Subcutaneous adipose tissue (tissue), 4 donors: Measurements from ENCODE around the gene TCIRG1. TPM values are rescaled to one million over a fixed set of nuclear protein-coding genes. Genes with fewer than 3 reads are reported as not detected.

Experiments
- CTCF ChIP-seq: fragments of 450-650 bp; IDR thresholded peaks from one replicate; pipeline ENCODE4 v1.5.1; 2016; ENCODE audit warnings: low read depth, mild to moderate bottlenecking, control low read depth, antibody characterized with exemption, moderate library complexity
- total RNA-seq, 4 donors: library from RNA; depleted of rRNA; stranded (reverse); fragments of >200 nt; gene quantifications; one replicate each; pipeline ENCODE4 v1.1.0, GENCODE V29; 2016

TCIRG1 gene
- total RNA-seq, 4 donors from 2014 or later: 56.4 to 145 (median 118) TPM

DNA sequence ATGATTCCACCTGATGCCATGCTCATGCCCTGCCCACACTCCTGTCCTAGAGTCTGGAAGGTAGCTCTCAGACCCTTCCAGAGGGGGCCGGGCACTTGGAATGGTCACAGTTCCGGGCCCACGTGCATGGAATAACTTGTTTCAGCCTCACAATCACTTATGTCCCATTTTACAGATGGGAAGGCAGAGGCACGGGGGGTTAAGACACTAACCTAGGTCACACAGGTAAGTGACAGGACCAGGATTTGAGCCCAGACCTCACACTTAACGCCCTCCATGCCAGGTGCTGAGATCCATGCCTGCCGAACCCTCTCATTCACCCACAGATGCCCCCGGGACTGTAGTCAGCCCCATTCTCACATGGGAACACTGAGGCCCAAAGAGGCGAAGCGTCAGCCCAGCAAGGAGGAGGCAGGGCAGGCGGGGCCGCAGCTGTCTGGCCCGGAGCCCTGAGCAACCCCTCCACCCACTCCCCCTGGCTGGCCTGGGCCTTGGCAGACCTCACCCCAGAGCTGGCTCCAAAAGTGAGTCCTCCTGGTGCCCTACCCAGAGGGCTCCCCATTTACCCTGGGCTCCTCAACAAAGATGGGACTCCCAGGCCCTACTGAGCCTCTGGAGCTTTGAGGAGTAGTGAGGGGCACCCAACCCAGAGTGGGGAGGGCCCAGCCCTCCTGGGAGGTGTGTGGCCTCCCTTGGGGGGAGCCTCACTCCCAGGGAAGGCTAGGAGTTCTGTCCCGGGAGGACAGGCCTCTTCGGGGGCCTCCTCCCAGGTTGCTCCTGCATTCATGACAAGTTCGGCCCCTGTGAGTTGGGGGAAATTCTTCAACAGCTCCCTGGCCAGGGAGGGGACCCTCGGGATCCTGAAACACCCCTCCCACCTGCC, 31.1 kb upstream of the TCIRG1 start:
- no peak for TF ChIP-seq CTCF

DNA sequence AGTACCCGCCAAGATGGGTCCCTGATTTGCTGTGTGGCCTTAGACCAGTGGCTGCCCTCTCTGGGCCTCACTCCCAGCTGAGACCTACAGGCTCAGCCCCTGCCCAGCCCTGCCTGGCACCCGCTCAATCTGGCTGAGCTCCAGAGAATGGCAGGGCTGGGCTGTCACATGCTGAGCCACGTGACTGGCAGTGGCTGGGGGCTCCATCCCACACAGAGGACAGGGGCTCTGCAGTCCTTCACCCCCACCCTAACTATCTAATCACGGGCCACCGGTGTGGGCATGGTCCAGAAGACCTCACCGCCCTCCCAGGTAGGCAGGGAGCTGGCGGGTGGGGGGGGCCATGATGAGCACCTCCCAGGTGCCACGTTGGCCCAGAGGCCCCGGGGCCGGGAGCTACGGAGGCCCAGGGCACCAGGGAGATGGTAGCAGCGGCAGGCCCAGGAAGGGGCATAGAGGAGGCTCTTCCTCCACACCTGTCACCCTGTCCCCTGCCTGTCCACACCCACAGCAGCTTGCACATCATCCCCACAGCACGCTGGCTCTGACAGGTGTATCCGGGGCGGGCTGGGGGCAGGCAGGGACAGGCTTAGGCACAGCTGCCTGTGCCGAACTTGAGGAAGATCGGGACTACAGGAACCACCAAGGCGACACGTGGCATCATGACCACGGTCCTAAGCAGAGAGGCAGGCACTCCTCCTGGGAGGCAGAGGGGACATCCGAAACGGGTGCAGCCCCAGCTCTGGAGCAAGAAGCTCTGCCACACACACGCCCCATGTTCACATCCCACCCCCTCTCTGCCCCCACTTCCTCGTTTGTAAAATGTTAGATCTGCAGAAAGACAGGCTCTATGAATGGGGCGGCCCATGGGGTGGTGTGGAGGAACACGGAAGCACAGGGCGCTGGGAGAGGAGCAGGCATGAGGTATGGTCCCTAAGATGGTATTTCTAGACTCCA, 30.2 kb upstream of the TCIRG1 start:
- no peak for TF ChIP-seq CTCF

- TF ChIP-seq CTCF: no peak
Observed at GRCh38 chr11:68009391-68010089, 29.3 kb upstream of the TCIRG1 start.

GRCh38 chr11:68010090-68011041, 28.5 kb upstream of the TCIRG1 start, which contains the start of gene ALDH3B1:
ALDH3B1 (plus strand) TSS chr11:68010327; CDS start chr11:68015298, 4,971 bp downstream.
- TF ChIP-seq CTCF: no peak

DNA sequence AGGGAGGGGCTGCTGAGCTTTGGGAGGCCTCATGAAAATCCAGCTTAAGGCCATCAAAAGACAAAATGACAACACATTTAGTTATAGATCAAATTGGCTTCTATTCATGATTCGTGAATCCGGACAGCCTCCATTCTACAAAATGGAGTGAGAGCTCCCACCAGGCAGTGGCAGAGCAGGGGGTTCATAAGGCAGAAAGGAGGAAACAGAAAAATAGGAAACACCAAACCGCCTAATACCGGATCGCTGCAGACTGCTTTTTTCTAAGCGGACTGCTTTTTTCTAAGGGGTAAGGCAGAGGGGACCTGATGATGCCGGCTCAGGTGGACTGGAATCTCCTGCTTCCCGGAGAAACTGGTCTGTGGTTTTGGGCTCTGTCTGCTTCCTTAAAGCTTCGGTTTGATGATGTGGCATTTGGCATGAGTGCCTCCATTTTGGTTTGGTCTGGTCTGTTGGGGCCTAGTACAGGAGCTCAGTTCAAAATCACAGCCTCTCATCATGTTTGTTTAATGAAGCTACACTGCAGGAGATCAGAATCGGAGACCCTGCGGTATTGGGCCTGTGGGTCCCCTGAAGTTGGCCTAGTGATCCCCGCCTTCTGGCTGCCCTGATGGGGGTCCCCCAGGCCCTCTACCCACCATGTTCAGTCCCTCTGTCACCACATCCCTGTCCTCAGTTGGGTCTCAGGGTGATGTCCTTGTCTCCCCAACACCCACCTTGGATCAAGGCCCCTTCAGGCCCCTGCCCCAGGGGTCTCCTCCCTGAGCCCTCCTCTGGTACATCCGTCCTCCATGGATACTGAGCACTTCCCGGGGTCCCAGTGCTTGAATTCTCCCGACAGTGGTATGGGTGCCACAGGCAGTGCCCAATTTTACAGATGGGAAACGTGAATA, 27.5 kb upstream of the TCIRG1 start:
- no peak for TF ChIP-seq CTCF
